GM19395 (cell line): ENCODE data around the gene RAD51B.
"Not testable (repeated sequence)": the region's sequence is repeated elsewhere in the genome, so short reads cannot be mapped to it uniquely, and the experiment has no call there.

Experiments used
- ATAC-seq: cut with Tn5 transposase; IDR thresholded peaks from one replicate; pipeline ENCODE4 v1.9.1; 2021; ENCODE audit warnings: mild to moderate bottlenecking, moderate library complexity; ENCODE audit not compliant: unreplicated experiment

Gene RAD51B

DNA sequence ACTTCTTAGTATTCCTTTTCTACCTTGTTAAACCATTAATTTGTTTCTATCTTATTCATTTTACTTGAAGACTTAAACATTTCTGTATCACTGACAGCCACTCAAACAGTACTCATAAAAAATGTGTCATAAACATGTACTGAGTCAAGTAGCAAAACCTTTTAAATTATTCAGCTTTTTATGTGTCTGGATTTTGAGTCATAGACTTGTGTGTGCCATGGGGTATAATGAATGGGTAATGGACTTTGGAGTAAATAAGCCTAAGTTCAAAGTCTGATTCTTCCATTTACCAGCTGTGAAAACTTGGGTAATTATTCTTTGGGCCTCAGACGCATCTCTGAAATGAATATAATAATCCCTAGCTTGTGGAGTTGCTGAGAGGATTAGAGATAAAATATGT, 199.0 kb downstream of the RAD51B start:
- ATAC-seq: no peak

DNA sequence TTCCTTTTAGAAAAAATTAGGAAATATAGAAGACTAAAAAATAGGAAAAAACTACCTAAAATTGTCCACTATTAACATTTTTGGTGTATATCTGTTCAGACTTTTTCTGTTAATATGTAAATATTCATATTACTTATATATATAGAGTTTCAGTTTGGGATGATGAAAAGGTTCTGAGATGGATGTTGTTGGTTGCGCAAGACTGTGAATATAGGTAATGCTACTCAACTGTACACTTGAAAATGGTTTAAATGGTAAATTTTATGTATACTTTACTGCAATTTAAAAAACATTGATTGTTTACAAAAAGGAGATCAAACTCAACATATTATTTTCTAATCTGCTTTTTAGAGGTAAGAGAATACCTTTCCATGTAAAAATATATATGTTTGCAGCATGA, 200.9 kb downstream of the RAD51B start:
- ATAC-seq: no peak

- ATAC-seq: no peak
Measured at GRCh38 chr14:68020999-68021663, 201.6 kb downstream of the RAD51B start.

DNA sequence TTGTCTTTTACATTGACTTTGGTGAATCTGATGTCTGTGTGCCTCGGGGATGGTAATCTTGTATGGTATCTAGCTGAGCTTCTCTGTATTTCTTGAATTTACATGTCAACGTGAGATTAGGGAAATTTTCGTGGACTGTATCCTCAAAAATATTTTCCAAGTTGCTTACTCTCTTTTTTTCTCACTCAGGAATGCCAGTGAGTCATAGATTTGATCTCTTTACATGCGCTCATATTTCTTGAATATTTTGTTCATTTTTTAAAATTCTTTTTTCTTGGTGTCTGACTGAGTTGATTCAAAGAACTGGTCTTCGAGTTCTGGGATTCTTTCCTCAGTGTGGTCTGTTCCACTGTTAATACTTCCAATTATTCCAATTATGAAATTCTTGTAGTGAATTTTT, 207.7 kb downstream of the RAD51B start:
- no peak for ATAC-seq

DNA sequence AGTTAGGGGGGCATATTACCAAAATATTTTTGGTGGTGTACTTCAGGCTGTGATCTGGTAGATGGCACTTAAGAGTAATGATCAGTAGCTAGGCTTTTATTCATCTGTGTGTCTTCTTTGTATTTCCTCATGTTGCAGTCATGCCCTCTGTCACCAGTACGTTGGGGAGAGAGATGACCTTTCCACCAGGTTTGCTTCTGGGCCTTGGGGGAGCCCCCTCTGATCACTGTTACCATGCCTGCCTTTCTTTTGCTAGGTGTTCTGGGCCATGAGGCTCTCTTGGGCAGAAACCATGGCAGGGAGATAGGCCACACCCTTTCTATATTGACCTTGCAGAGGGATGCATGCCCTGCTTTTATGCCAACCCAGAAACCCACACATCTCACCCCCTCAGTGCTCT, 208.5 kb downstream of the RAD51B start:
- no peak for ATAC-seq

GRCh38 chr14:68031011-68031410, 211.4 kb downstream of the RAD51B start:
- not testable (repeated sequence) for ATAC-seq

- no peak for ATAC-seq
Measured at GRCh38 chr14:68032154-68032553, 212.6 kb downstream of the RAD51B start.

- no peak for ATAC-seq
Measured at GRCh38 chr14:68033336-68033932, 213.9 kb downstream of the RAD51B start.

GRCh38 chr14:68034896-68035295, 215.3 kb downstream of the RAD51B start:
- no peak for ATAC-seq

GRCh38 chr14:68036202-68036601, 216.6 kb downstream of the RAD51B start:
- ATAC-seq: no peak

GRCh38 chr14:68039593-68039992, 220.0 kb downstream of the RAD51B start:
- ATAC-seq: no peak

- no peak for ATAC-seq
Measured at GRCh38 chr14:68040633-68041369, 221.2 kb downstream of the RAD51B start.

GRCh38 chr14:68041876-68042354, 222.3 kb downstream of the RAD51B start:
- no peak for ATAC-seq

- ATAC-seq: no peak
Measured at GRCh38 chr14:68042586-68043210, 223.1 kb downstream of the RAD51B start.

DNA sequence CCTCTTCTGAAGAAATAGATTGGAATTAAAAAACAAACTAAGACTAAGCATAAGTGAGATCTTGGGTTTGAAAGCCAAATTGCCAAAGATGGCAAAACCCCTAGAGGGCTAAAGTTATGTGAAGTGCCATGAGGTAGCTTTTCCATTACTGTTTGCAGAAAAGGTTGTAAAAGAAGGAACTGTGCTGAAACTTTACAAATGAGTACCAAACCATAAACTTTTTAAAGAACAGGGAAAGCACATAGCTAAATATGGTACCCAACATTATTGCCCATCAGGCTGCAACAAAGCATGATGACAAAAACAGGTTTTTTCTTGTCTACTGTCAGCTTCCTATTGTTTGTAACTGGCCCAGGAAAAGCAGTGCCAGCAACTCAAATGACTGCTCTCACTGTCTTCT, 224.2 kb downstream of the RAD51B start:
- no peak for ATAC-seq

GRCh38 chr14:68047906-68048305, 228.3 kb downstream of the RAD51B start:
- no peak for ATAC-seq

- not testable (repeated sequence) for ATAC-seq
Measured at GRCh38 chr14:68048815-68049214, 229.2 kb downstream of the RAD51B start.

DNA sequence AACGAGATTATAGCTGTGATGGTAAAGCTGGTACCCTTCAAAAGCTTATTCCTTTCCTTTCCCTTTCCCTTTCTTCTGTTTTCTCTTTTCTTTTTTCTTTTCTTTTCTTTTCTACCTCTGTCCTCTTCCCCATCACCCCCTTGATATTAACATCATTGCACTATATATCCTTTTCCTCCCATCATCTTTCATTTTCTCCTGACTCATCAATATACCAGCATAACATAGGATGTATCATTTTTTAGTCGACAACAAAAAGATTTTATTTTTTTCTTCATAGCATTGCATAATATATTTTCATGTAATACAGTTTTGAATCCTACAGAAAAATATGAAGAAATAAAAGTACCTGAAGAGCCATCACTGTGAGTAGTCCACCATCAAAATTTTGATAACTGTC, 230.6 kb downstream of the RAD51B start:
- no peak for ATAC-seq

DNA sequence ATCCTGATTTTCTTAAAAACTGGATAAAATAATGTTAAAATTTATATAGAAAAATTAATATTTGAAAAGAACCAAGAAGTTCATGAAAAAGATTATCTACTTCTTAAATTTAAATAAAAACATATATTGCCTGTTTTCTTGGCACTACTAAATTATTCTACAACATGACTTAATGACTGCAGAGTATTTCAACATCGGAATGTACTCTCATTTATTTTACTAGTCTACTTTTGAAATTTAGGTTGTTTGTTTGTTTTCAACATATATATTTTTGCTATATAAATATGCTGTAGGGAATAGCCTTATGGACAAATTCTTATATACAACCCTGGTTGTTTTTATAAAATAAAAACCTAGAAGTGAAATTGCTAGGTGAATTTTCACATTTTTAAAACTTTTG, 231.6 kb downstream of the RAD51B start:
- no peak for ATAC-seq

DNA sequence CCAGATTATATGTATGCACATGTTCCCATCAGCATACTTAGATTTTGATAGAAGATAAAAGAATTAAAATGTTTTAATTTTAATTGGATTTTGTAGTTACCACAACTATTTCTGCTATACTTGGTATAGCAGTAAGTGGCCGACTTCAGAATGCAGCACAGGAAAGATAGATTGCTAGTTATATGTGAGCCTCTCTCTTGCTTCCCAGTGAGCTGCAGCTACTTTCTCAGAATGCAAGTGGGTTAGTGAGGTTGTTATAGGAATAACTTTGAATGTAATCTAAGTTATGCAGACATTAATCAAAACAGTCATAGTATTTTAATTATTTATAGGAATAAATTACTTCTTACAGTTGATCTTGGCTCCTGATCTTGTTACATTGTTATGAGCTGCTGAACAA, 240.6 kb downstream of the RAD51B start:
- no peak for ATAC-seq

- no peak for ATAC-seq
Measured at GRCh38 chr14:68062651-68063050, 243.1 kb downstream of the RAD51B start.

- no peak for ATAC-seq
Measured at GRCh38 chr14:68065322-68065721, 245.7 kb downstream of the RAD51B start.
